HepG2 (cell line): ENCODE data around the gene NPAS2. TPM values are rescaled to one million over a fixed set of nuclear protein-coding genes. Genes with fewer than 3 reads are reported as not detected.

Source experiments
- ATF1 ChIP-seq: IDR thresholded peaks from 2 replicates; pipeline ENCODE4 v1.6.1; 2016; ENCODE audit warnings: mild to moderate bottlenecking, control low read depth
- ATF7-NPFF ChIP-seq: sonication (generic); formaldehyde crosslinking; IDR thresholded peaks from 2 replicates; pipeline ENCODE4 v1.8.1; 2023; ENCODE audit warnings: mild to moderate bottlenecking, low read depth, missing genetic modification reagents, moderate library complexity
- CEBPG ChIP-seq: IDR thresholded peaks from 2 replicates; pipeline ENCODE4 v1.6.1; 2016
- FLYWCH1 ChIP-seq: sonication (generic); formaldehyde crosslinking; IDR thresholded peaks from 2 replicates; pipeline ENCODE4 v1.8.1; 2023; ENCODE audit warnings: mild to moderate bottlenecking, missing genetic modification reagents
- MLXIP ChIP-seq: sonication (generic); formaldehyde crosslinking; IDR thresholded peaks from 2 replicates; pipeline ENCODE4 v1.9.0; 2021; ENCODE audit warnings: missing genetic modification reagents, borderline replicate concordance
- NAIF1 ChIP-seq: sonication (generic); formaldehyde crosslinking; IDR thresholded peaks from 2 replicates; pipeline ENCODE4 v1.5.0; 2020; ENCODE audit warnings: mild to moderate bottlenecking, missing genetic modification reagents, borderline replicate concordance
- SAP130 ChIP-seq: IDR thresholded peaks from 2 replicates; pipeline ENCODE4 v1.6.1; 2016; ENCODE audit warnings: low read depth
- SOX6 ChIP-seq, 2 experiments: fragments of 450-650 bp in 1 of 2; sonication (generic) in 1 of 2; formaldehyde crosslinking in 1 of 2; IDR thresholded peaks; 2 replicates each; pipeline versions ENCODE4 v1.4.0 to v1.6.1; 2017 to 2020; ENCODE audit warnings: antibody characterized with exemption in 1 of 2, mild to moderate bottlenecking in 1 of 2, missing genetic modification reagents in 1 of 2
- TBP ChIP-seq: sonication (generic); formaldehyde crosslinking; IDR thresholded peaks from 2 replicates; pipeline ENCODE4 v1.5.0; 2020; ENCODE audit warnings: missing genetic modification reagents
- TGIF2 ChIP-seq: IDR thresholded peaks from 2 replicates; pipeline ENCODE4 v1.6.1; 2016; ENCODE audit warnings: control low read depth, missing compliant biosample characterization
- ZBTB10 ChIP-seq: sonication (generic); formaldehyde crosslinking; IDR thresholded peaks from 2 replicates; pipeline ENCODE4 v1.4.0; 2020; ENCODE audit warnings: missing genetic modification reagents, borderline replicate concordance
- ZNF124 ChIP-seq: sonication (generic); formaldehyde crosslinking; IDR thresholded peaks from 2 replicates; pipeline ENCODE4 v1.4.0; 2020; ENCODE audit warnings: missing genetic modification reagents
- ZNF160 ChIP-seq: sonication (generic); formaldehyde crosslinking; IDR thresholded peaks from 2 replicates; pipeline ENCODE4 v1.8.0; 2022; ENCODE audit warnings: mild to moderate bottlenecking, inconsistent platforms, missing genetic modification reagents
- ZNF180 ChIP-seq: sonication (generic); formaldehyde crosslinking; IDR thresholded peaks from 2 replicates; pipeline ENCODE4 v1.4.0; 2020; ENCODE audit warnings: low read depth, missing genetic modification reagents, borderline replicate concordance
- ZNF280B ChIP-seq: sonication (generic); formaldehyde crosslinking; IDR thresholded peaks from 2 replicates; pipeline ENCODE4 v1.5.0; 2020; ENCODE audit warnings: missing genetic modification reagents, mild to moderate bottlenecking, borderline replicate concordance
- ZNF329 ChIP-seq: sonication (generic); formaldehyde crosslinking; IDR thresholded peaks from 2 replicates; pipeline ENCODE4 v1.9.0; 2021; ENCODE audit warnings: low read depth, mild to moderate bottlenecking, missing genetic modification reagents
- ZNF468 ChIP-seq: sonication (generic); formaldehyde crosslinking; IDR thresholded peaks from 2 replicates; pipeline ENCODE4 v1.8.0; 2022; ENCODE audit warnings: mild to moderate bottlenecking, moderate library complexity, missing genetic modification reagents
- ZNF570 ChIP-seq: sonication (generic); formaldehyde crosslinking; IDR thresholded peaks from 2 replicates; pipeline ENCODE4 v1.4.0; 2020; ENCODE audit warnings: mild to moderate bottlenecking, missing genetic modification reagents, borderline replicate concordance
- ZNF619 ChIP-seq: sonication (generic); formaldehyde crosslinking; IDR thresholded peaks from 2 replicates; pipeline ENCODE4 v1.4.0; 2020; ENCODE audit warnings: mild to moderate bottlenecking, missing genetic modification reagents
- ZNF776 ChIP-seq: sonication (generic); formaldehyde crosslinking; IDR thresholded peaks from 2 replicates; pipeline ENCODE4 v1.4.0; 2020; ENCODE audit warnings: mild to moderate bottlenecking, missing genetic modification reagents
- ZSCAN20 ChIP-seq: sonication (generic); formaldehyde crosslinking; IDR thresholded peaks from 2 replicates; pipeline ENCODE4 v1.4.0; 2020; ENCODE audit warnings: missing genetic modification reagents, mild to moderate bottlenecking, borderline replicate concordance
- polyA plus RNA-seq, 8 experiments: library from polyadenylated mRNA; depleted of rRNA in 3 of 8; stranded (reverse) in 7 of 8; unstranded in 1 of 8; fragments of >200 nt; fragmentation: Illumina TruSeq in 4 of 8; extraction: Trizol in 4 of 8; gene quantifications; 2 replicates each; pipeline versions ENCODE4 v1.2.1 to v1.2.3, GENCODE V29; 2011 to 2016; ENCODE audit warnings: low read depth in 4 of 8, missing spikeins in 1 of 8, mixed read lengths in 1 of 8; ENCODE audit not compliant: insufficient read depth in 1 of 8
- total RNA-seq, 5 experiments: library from RNA; depleted of rRNA; stranded (reverse); fragments of >200 nt; fragmentation: Illumina TruSeq; extraction: Trizol; gene quantifications; 2 replicates each; pipeline ENCODE4 v1.2.3, GENCODE V29; 2016; ENCODE audit warnings: low read depth in 1 of 5

The NPAS2 gene
- total and polyA plus RNA-seq, 2 of the 13 experiments (the other 11 are each of a cell fraction or from before 2014, with no cell fraction given), result 14.8 to 37.5 TPM

GRCh38 chr2:100875516-100876230, 55.7 kb downstream of the NPAS2 start (continued):
- no peak for TF ChIP-seq ZNF280B
- TF ChIP-seq MLXIP, result 0 out of 2 replicates have a peak, but pooled peaks have one; percentile 22
- peak; percentile 67 for TF ChIP-seq SAP130
- TF ChIP-seq ZNF619 (CRISPR knock-in tag), result no peak
- TF ChIP-seq ZNF570 (CRISPR knock-in tag), result no peak
- TF ChIP-seq FLYWCH1 (CRISPR knock-in tag), result 0 out of 2 replicates have a peak, but pooled peaks have one; percentile 52
- no peak for TF ChIP-seq ZSCAN20 (CRISPR knock-in tag)
- no peak for TF ChIP-seq TBP (CRISPR knock-in tag)
- TF ChIP-seq ZBTB10 (CRISPR knock-in tag), result no peak
- TF ChIP-seq ZNF180 (CRISPR knock-in tag), result no peak
- 0 out of 2 replicates have a peak, but pooled peaks have one; percentile 41 for TF ChIP-seq NAIF1 (CRISPR knock-in tag)
- TF ChIP-seq CEBPG (CRISPR knock-in tag), result no peak
- TF ChIP-seq ZNF776 (CRISPR knock-in tag), result no peak
- TF ChIP-seq ZNF468 (CRISPR knock-in tag), result 0 out of 2 replicates have a peak, but pooled peaks have one; percentile 49
- TF ChIP-seq ZNF124, result 0 out of 2 replicates have a peak, but pooled peaks have one; percentile 21
- no peak for TF ChIP-seq ATF1 (CRISPR knock-in tag)
- no peak for TF ChIP-seq ZNF329
- TF ChIP-seq ZNF160, result no peak
- no peak for TF ChIP-seq TGIF2
- TF ChIP-seq ATF7-NPFF, result no peak
- TF ChIP-seq SOX6 (IDR thresholded peaks at IDR 0.05), result no peak
- TF ChIP-seq SOX6 (CRISPR knock-in tag; IDR thresholded peaks at IDR 0.05), result peak; percentile 87
